HepG2 (cell line): ENCODE data around the gene TOMM6. TPM values are rescaled to one million over a fixed set of nuclear protein-coding genes. Genes with fewer than 3 reads are reported as not detected.

ENCODE experiments used
- AGO1 ChIP-seq: fragments of 200-400 bp; formaldehyde crosslinking; IDR thresholded peaks from 2 replicates; pipeline ENCODE4 v1.6.1; 2017; ENCODE audit warnings: mild to moderate bottlenecking, low read depth, low read length, moderate library complexity; ENCODE audit not compliant: poor library complexity, severe bottlenecking
- BCLAF1 ChIP-seq: fragments of 450-650 bp; IDR thresholded peaks from 2 replicates; pipeline ENCODE4 v1.6.1; 2017; ENCODE audit warnings: mild to moderate bottlenecking
- DMTF1 ChIP-seq: sonication (generic); formaldehyde crosslinking; IDR thresholded peaks from 2 replicates; pipeline ENCODE4 v1.4.0; 2020; ENCODE audit warnings: mild to moderate bottlenecking, missing genetic modification reagents
- HDAC1 ChIP-seq: sonication (generic); formaldehyde crosslinking; IDR thresholded peaks from 2 replicates; pipeline ENCODE4 v1.5.1; 2020; ENCODE audit warnings: mild to moderate bottlenecking, missing genetic modification reagents
- HDAC2 ChIP-seq: sonication (generic); formaldehyde crosslinking; IDR thresholded peaks from 2 replicates; pipeline ENCODE4 v1.4.0; 2020; ENCODE audit warnings: missing genetic modification reagents
- IKZF5 ChIP-seq: IDR thresholded peaks from 2 replicates; pipeline ENCODE4 v1.6.1; 2018; ENCODE audit warnings: missing genetic modification reagents, mild to moderate bottlenecking, missing compliant biosample characterization
- KLF15 ChIP-seq: sonication (generic); formaldehyde crosslinking; IDR thresholded peaks from 2 replicates; pipeline ENCODE4 v1.8.1; 2023; ENCODE audit warnings: borderline replicate concordance, mild to moderate bottlenecking, inconsistent platforms, missing genetic modification reagents, mixed read lengths
- MIER3 ChIP-seq: IDR thresholded peaks from 2 replicates; pipeline ENCODE4 v1.6.1; 2016; ENCODE audit warnings: missing compliant biosample characterization, borderline replicate concordance
- RFXAP ChIP-seq: sonication (generic); formaldehyde crosslinking; IDR thresholded peaks from 2 replicates; pipeline ENCODE4 v1.4.0; 2020; ENCODE audit warnings: missing genetic modification reagents, borderline replicate concordance
- RXRA ChIP-seq: sonication (generic); formaldehyde crosslinking; IDR thresholded peaks from 2 replicates; pipeline ENCODE4 v1.5.1; 2020; ENCODE audit warnings: missing genetic modification reagents
- SIN3A ChIP-seq: IDR thresholded peaks from 2 replicates; pipeline ENCODE4 v1.6.1; 2011; ENCODE audit warnings: low read depth, mild to moderate bottlenecking, control low read depth, low read length, borderline replicate concordance
- SP5 ChIP-seq: IDR thresholded peaks from 2 replicates; pipeline ENCODE4 v1.6.1; 2016; ENCODE audit warnings: low read depth, borderline replicate concordance
- SRSF4 ChIP-seq: fragments of 200-400 bp; formaldehyde crosslinking; IDR thresholded peaks from one replicate; pipeline ENCODE4 v1.6.1; 2018; ENCODE audit warnings: mild to moderate bottlenecking, low read depth, low read length, moderate library complexity; ENCODE audit not compliant: poor library complexity, severe bottlenecking
- ZBTB25 ChIP-seq: IDR thresholded peaks from 2 replicates; pipeline ENCODE4 v1.6.1; 2018; ENCODE audit warnings: missing genetic modification reagents
- ZNF33A ChIP-seq: sonication (generic); formaldehyde crosslinking; IDR thresholded peaks from 2 replicates; pipeline ENCODE4 v1.5.1; 2020; ENCODE audit warnings: missing genetic modification reagents, mild to moderate bottlenecking, moderate library complexity, borderline replicate concordance
- ZNF564 ChIP-seq: sonication (generic); formaldehyde crosslinking; IDR thresholded peaks from 2 replicates; pipeline ENCODE4 v1.8.1; 2023; ENCODE audit warnings: mild to moderate bottlenecking, missing genetic modification reagents
- ZNF570 ChIP-seq: sonication (generic); formaldehyde crosslinking; IDR thresholded peaks from 2 replicates; pipeline ENCODE4 v1.4.0; 2020; ENCODE audit warnings: mild to moderate bottlenecking, missing genetic modification reagents, borderline replicate concordance
- ZNF616 ChIP-seq: sonication (generic); formaldehyde crosslinking; IDR thresholded peaks from 2 replicates; pipeline ENCODE4 v1.5.0; 2020; ENCODE audit warnings: low read depth, mild to moderate bottlenecking, missing genetic modification reagents
- ZNF772 ChIP-seq: sonication (generic); formaldehyde crosslinking; IDR thresholded peaks from 2 replicates; pipeline ENCODE4 v1.5.0; 2020; ENCODE audit warnings: mild to moderate bottlenecking, missing genetic modification reagents
- polyA plus RNA-seq, 8 experiments: library from polyadenylated mRNA; depleted of rRNA in 3 of 8; stranded (reverse) in 7 of 8; unstranded in 1 of 8; fragments of >200 nt; fragmentation: Illumina TruSeq in 4 of 8; extraction: Trizol in 4 of 8; gene quantifications; 2 replicates each; pipeline versions ENCODE4 v1.2.1 to v1.2.3, GENCODE V29; 2011 to 2016; ENCODE audit warnings: low read depth in 4 of 8, missing spikeins in 1 of 8, mixed read lengths in 1 of 8; ENCODE audit not compliant: insufficient read depth in 1 of 8
- total RNA-seq, 5 experiments: library from RNA; depleted of rRNA; stranded (reverse); fragments of >200 nt; fragmentation: Illumina TruSeq; extraction: Trizol; gene quantifications; 2 replicates each; pipeline ENCODE4 v1.2.3, GENCODE V29; 2016; ENCODE audit warnings: low read depth in 1 of 5

The TOMM6 gene
- total and polyA plus RNA-seq, 2 of the 13 experiments (the other 11 are each of a cell fraction or from before 2014, with no cell fraction given) = 320 to 321 TPM

GRCh38 chr6:41741625-41742490 lies 45.6 kb upstream of the TOMM6 start (continued):
- 0 out of 2 replicates have a peak, but pooled peaks have one; percentile 2 for TF ChIP-seq ZNF564 (CRISPR knock-in tag)
- peak; percentile 38 for TF ChIP-seq HDAC1 (CRISPR knock-in tag)
- no peak for TF ChIP-seq SIN3A
- TF ChIP-seq SP5 (CRISPR knock-in tag) = no peak; the same call in 1 of the 2 replicates
- TF ChIP-seq ZNF33A (CRISPR knock-in tag) = no peak
- TF ChIP-seq KLF15 (CRISPR knock-in tag) = no peak
- no peak for TF ChIP-seq ZNF616 (CRISPR knock-in tag)
- TF ChIP-seq BCLAF1 = no peak
- TF ChIP-seq DMTF1 = no peak
- no peak for TF ChIP-seq AGO1
- peak; percentile 85 for TF ChIP-seq HDAC2 (CRISPR knock-in tag)
- TF ChIP-seq IKZF5 (CRISPR knock-in tag) = peak; percentile 37; the same call in 1 of the 2 replicates
- peak; percentile 47; the same call in 1 of the 2 replicates for TF ChIP-seq RXRA (CRISPR knock-in tag)
- TF ChIP-seq MIER3 = no peak
- 0 out of 2 replicates have a peak, but pooled peaks have one; percentile 18 for TF ChIP-seq ZBTB25 (CRISPR knock-in tag)
- no peak for TF ChIP-seq ZNF772
- no peak for TF ChIP-seq SRSF4
- TF ChIP-seq RFXAP (CRISPR knock-in tag) = no peak
- no peak for TF ChIP-seq ZNF570
